Cardiac fibroblast (primary cell): ENCODE data around the gene C2CD4C.

Experiments used
- DNase-seq, 2 donors: peaks; one replicate each; pipeline versions ENCODE4 v3.0.0 to v3.0.0-alpha.2; 2010; ENCODE audit warnings: low read depth in 2 of 2
- H3K4me3 ChIP-seq, 2 donors: replicated peaks in 1 of 2; 1 replicate in 1 of 2; 2 replicates in 1 of 2; pipeline ENCODE4 v1.5.1; 2011; ENCODE audit warnings: low read depth in 2 of 2, low read length in 2 of 2, mild to moderate bottlenecking in 2 of 2, moderate library complexity in 1 of 2
- TF ChIP-seq, protein P1 (sequence below): IDR thresholded peaks from one replicate; pipeline ENCODE4 v1.5.1; 2011; ENCODE audit warnings: low read depth, mild to moderate bottlenecking, low read length, inconsistent platforms

Gene C2CD4C

GRCh38 chr19:369256-369655 is 39.7 kb downstream of the C2CD4C start:
- DNase-seq: no peak
- TF ChIP-seq, protein P1, sequence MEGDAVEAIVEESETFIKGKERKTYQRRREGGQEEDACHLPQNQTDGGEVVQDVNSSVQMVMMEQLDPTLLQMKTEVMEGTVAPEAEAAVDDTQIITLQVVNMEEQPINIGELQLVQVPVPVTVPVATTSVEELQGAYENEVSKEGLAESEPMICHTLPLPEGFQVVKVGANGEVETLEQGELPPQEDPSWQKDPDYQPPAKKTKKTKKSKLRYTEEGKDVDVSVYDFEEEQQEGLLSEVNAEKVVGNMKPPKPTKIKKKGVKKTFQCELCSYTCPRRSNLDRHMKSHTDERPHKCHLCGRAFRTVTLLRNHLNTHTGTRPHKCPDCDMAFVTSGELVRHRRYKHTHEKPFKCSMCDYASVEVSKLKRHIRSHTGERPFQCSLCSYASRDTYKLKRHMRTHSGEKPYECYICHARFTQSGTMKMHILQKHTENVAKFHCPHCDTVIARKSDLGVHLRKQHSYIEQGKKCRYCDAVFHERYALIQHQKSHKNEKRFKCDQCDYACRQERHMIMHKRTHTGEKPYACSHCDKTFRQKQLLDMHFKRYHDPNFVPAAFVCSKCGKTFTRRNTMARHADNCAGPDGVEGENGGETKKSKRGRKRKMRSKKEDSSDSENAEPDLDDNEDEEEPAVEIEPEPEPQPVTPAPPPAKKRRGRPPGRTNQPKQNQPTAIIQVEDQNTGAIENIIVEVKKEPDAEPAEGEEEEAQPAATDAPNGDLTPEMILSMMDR: no peak
- H3K4me3 ChIP-seq: no peak overlapping the region

- no peak for DNase-seq
- TF ChIP-seq, protein P1: no peak
- no peak overlapping the region for H3K4me3 ChIP-seq
Measured at GRCh38 chr19:368630-369024, 40.3 kb downstream of the C2CD4C start.

DNA sequence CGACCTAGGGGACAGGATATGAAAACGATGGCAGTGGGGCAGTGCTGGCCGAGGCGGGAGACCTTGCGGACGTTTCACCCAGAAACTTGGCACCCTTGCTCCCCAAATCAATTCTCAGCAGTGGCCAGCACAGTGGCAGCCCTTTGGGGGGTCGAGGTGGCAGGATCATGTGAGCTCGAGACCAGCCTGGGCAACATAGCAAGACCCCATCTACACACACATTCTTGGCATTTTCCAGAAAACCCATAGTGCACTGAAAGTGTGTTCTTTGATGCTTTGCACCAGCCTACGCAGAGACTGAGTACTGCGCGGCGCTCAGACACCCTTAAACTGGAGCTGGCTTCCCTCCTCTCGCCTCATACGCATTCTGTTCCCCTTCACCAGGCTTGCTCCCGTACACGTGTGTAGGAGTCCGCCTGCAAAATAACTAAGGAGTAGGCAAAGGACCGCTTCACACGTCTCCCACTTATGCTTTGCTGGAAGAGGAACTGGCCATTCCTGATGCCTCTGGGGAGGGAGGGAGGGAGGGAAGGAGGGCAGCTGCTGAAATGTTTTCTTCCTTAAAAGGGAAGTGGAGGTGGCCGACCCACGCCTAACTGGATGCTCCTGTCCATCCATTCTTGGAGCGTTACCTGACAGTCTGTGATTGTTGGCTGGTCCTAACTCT is 40.9 kb downstream of the C2CD4C start:
- TF ChIP-seq, protein P1: no peak
- no peak for DNase-seq
- H3K4me3 ChIP-seq: no peak overlapping the region

- TF ChIP-seq, protein P1: no peak
- H3K4me3 ChIP-seq: no peak overlapping the region
- no peak for DNase-seq
Measured at GRCh38 chr19:367561-367960, 41.4 kb downstream of the C2CD4C start.

GRCh38 chr19:366951-367350 is 42.0 kb downstream of the C2CD4C start:
- TF ChIP-seq, protein P1: no peak
- no peak for DNase-seq
- H3K4me3 ChIP-seq: no peak overlapping the region

- TF ChIP-seq, protein P1: no peak
- no peak for DNase-seq
- no peak overlapping the region for H3K4me3 ChIP-seq
Measured at GRCh38 chr19:366205-366783, 42.7 kb downstream of the C2CD4C start.
